Mesenchymal stem cell (in vitro differentiated cells and primary cell): ENCODE data around the gene TRIM46.
"Not testable (repeated sequence)": the region's sequence is repeated elsewhere in the genome, so short reads cannot be mapped to it uniquely, and the experiment has no call there.

Source experiments
- DNase-seq: peaks from one replicate; pipeline ENCODE4 v3.0.0-alpha.2; 2013
- H2AFZ ChIP-seq: one replicate; pipeline ENCODE4 v1.6.1; 2013; ENCODE audit warnings: low read depth, mild to moderate bottlenecking, control low read depth, inconsistent platforms, low read length, moderate library complexity
- H2AK5ac ChIP-seq: 2 replicates; pipeline ENCODE4 v1.6.1; 2013; ENCODE audit warnings: low read length, moderate library complexity, mild to moderate bottlenecking, inconsistent platforms; ENCODE audit not compliant: severe bottlenecking
- H2BK120ac ChIP-seq: one replicate; pipeline ENCODE4 v1.6.1; 2013; ENCODE audit warnings: low read depth, mild to moderate bottlenecking, inconsistent platforms, low read length, moderate library complexity
- H2BK12ac ChIP-seq, 2 experiments: one replicate each; pipeline ENCODE4 v1.6.1; 2013; ENCODE audit warnings: inconsistent platforms in 2 of 2, low read length in 2 of 2, mild to moderate bottlenecking in 2 of 2, moderate library complexity in 2 of 2, control low read depth in 1 of 2
- H2BK15ac ChIP-seq: one replicate; pipeline ENCODE4 v1.6.1; 2013; ENCODE audit warnings: mild to moderate bottlenecking, low read depth, inconsistent platforms; ENCODE audit not compliant: poor library complexity, severe bottlenecking
- H2BK5ac ChIP-seq: 2 replicates; pipeline ENCODE4 v1.6.1; 2013; ENCODE audit warnings: low read depth, mild to moderate bottlenecking, low read length, control low read depth, inconsistent platforms; ENCODE audit not compliant: poor library complexity, severe bottlenecking
- H3K14ac ChIP-seq, 2 experiments: one replicate each; pipeline ENCODE4 v1.6.1; 2013; ENCODE audit warnings: inconsistent platforms in 2 of 2, low read length in 2 of 2, control low read depth in 1 of 2, mild to moderate bottlenecking in 1 of 2, moderate library complexity in 1 of 2
- H3K18ac ChIP-seq, 2 experiments: one replicate each; pipeline ENCODE4 v1.6.1; 2013; ENCODE audit warnings: inconsistent platforms in 2 of 2, low read length in 2 of 2, control low read depth in 1 of 2, low read depth in 1 of 2, mild to moderate bottlenecking in 1 of 2
- H3K23ac ChIP-seq, 2 experiments: one replicate each; pipeline ENCODE4 v1.6.1; 2013; ENCODE audit warnings: inconsistent platforms in 2 of 2, low read length in 2 of 2, mild to moderate bottlenecking in 2 of 2, moderate library complexity in 2 of 2, control low read depth in 1 of 2
- H3K27ac ChIP-seq: 2 replicates; pipeline ENCODE4 v1.5.1; 2013; ENCODE audit warnings: mild to moderate bottlenecking, moderate library complexity, low read length, control low read depth, inconsistent platforms; ENCODE audit not compliant: poor library complexity, severe bottlenecking
- H3K27me3 ChIP-seq, 2 experiments: 2 replicates each; pipeline versions ENCODE4 v1.6.1 to v1.7.0; 2013; ENCODE audit warnings: low read length in 2 of 2, mild to moderate bottlenecking in 2 of 2, moderate library complexity in 2 of 2, control low read depth in 1 of 2, inconsistent platforms in 1 of 2; ENCODE audit not compliant: control insufficient read depth in 1 of 2, insufficient read depth in 1 of 2
- H3K36me3 ChIP-seq, 2 experiments: 2 replicates each; pipeline versions ENCODE4 v1.6.1 to v1.7.0; 2013; ENCODE audit warnings: low read length in 2 of 2, control low read depth in 1 of 2, inconsistent platforms in 1 of 2, low read depth in 1 of 2, mild to moderate bottlenecking in 1 of 2; ENCODE audit not compliant: insufficient read depth in 2 of 2, control insufficient read depth in 1 of 2
- H3K4ac ChIP-seq, 2 experiments: one replicate each; pipeline ENCODE4 v1.6.1; 2013; ENCODE audit warnings: inconsistent platforms in 2 of 2, low read length in 2 of 2, mild to moderate bottlenecking in 2 of 2, moderate library complexity in 2 of 2, control low read depth in 1 of 2, low read depth in 1 of 2
- H3K4me1 ChIP-seq: 2 replicates; pipeline ENCODE4 v1.6.1; 2013; ENCODE audit warnings: low read depth, low read length, control low read depth; ENCODE audit not compliant: control insufficient read depth, insufficient read depth
- H3K4me2 ChIP-seq: 2 replicates; pipeline ENCODE4 v1.6.1; 2013; ENCODE audit warnings: low read length, mild to moderate bottlenecking, inconsistent platforms; ENCODE audit not compliant: poor library complexity, severe bottlenecking
- H3K4me3 ChIP-seq, 2 experiments: 2 replicates each; pipeline versions ENCODE4 v1.5.1 to v1.7.0; 2013; ENCODE audit warnings: low read length in 2 of 2, mild to moderate bottlenecking in 2 of 2, control low read depth in 1 of 2, low read depth in 1 of 2; ENCODE audit not compliant: insufficient read depth in 1 of 2
- H3K79me1 ChIP-seq: replicated peaks from 2 replicates; pipeline ENCODE4 v1.6.1; 2013; ENCODE audit warnings: mild to moderate bottlenecking, control low read depth, low read length, inconsistent platforms; ENCODE audit not compliant: poor library complexity, severe bottlenecking
- H3K9ac ChIP-seq: 2 replicates; pipeline ENCODE4 v1.7.0; 2013; ENCODE audit warnings: mild to moderate bottlenecking, low read length, moderate library complexity
- H3K9me3 ChIP-seq: 2 replicates; pipeline ENCODE4 v1.7.0; 2013; ENCODE audit warnings: mild to moderate bottlenecking, low read length; ENCODE audit not compliant: control insufficient read depth
- H4K8ac ChIP-seq: one replicate; pipeline ENCODE4 v1.6.1; 2013; ENCODE audit warnings: inconsistent platforms, mild to moderate bottlenecking, low read length, moderate library complexity
- H4K91ac ChIP-seq: one replicate; pipeline ENCODE4 v1.6.1; 2013; ENCODE audit warnings: mild to moderate bottlenecking, low read length, inconsistent platforms
- WGBS: methylation state at CpG from one replicate; pipeline ENCODE4 v1.1.7; 2013; ENCODE audit warnings: mixed read lengths; 5-methylcytosine and 5-hydroxymethylcytosine counted together

The TRIM46 gene

GRCh38 chr1:155188268-155188667 lies 14.6 kb downstream of the TRIM46 start:
- no peaks in the 10 kb centered on the region for H3K9me3 ChIP-seq
- no peak overlapping the region for H3K4me2 ChIP-seq
- H4K91ac ChIP-seq, result no peak overlapping the region
- H3K9ac ChIP-seq, result no peak overlapping the region
- H3K36me3 ChIP-seq, result peaks cover 8 to 24% of the 10 kb centered on the region in 2 experiments
- peaks cover 27% of the 10 kb centered on the region for H3K4me1 ChIP-seq
- no peak overlapping the region for H3K23ac ChIP-seq
- no peak overlapping the region for H3K14ac ChIP-seq
- H3K79me1 ChIP-seq, result no peaks in the 10 kb centered on the region
- H4K8ac ChIP-seq, result no peak overlapping the region
- no peak overlapping the region for H2AK5ac ChIP-seq
- DNase-seq, result no peak
- no peak overlapping the region for H2BK5ac ChIP-seq
- no peak overlapping the region for H3K4me3 ChIP-seq
- no peak overlapping the region for H3K4ac ChIP-seq
- WGBS, result 93% methylated on average over 11 of the region's 14 CpGs
- H3K27me3 ChIP-seq, result no peaks in the 10 kb centered on the region
- H2BK15ac ChIP-seq, result no peak overlapping the region
- H3K18ac ChIP-seq, result no peak overlapping the region
- no peak overlapping the region for H2BK12ac ChIP-seq
- no peak overlapping the region for H2AFZ ChIP-seq
- H2BK120ac ChIP-seq, result no peak overlapping the region
- H3K27ac ChIP-seq, result no peak overlapping the region

- not testable (repeated sequence) for H3K79me1 ChIP-seq, H4K91ac ChIP-seq, H3K4me3 ChIP-seq, H2AK5ac ChIP-seq, DNase-seq, H3K4me2 ChIP-seq, H3K18ac ChIP-seq, H2BK5ac ChIP-seq, H2BK12ac ChIP-seq, H2BK15ac ChIP-seq, H3K27ac ChIP-seq, H3K9ac ChIP-seq, H3K14ac ChIP-seq, H3K36me3 ChIP-seq, H3K27me3 ChIP-seq, H2BK120ac ChIP-seq, H4K8ac ChIP-seq, H3K23ac ChIP-seq, H2AFZ ChIP-seq, H3K9me3 ChIP-seq, H3K4ac ChIP-seq
- peaks cover 36% of the 10 kb centered on the region for H3K4me1 ChIP-seq
- over 99% methylated on average over 12 of the region's 45 CpGs for WGBS
Observed at GRCh38 chr1:155189926-155190325, 16.3 kb downstream of the TRIM46 start.

- H3K27me3 ChIP-seq, result no peaks in the 10 kb centered on the region
- no peak overlapping the region for H3K4ac ChIP-seq
- peak overlapping the region; percentile 67 for H2BK15ac ChIP-seq
- peaks cover 6 to 9% of the 10 kb centered on the region in 2 experiments for H3K36me3 ChIP-seq
- peak overlapping the region; percentile 17 for H2AK5ac ChIP-seq
- peak overlapping the region; percentile 24 for H4K8ac ChIP-seq
- no peak overlapping the region for H3K23ac ChIP-seq
- peaks cover 6% of the 10 kb centered on the region for H3K79me1 ChIP-seq
- 91% methylated on average over 17 of the region's 17 CpGs for WGBS
- no peak overlapping the region for H3K4me3 ChIP-seq
- H3K14ac ChIP-seq, result no peak overlapping the region
- peaks cover 31% of the 10 kb centered on the region for H3K4me1 ChIP-seq
- H3K4me2 ChIP-seq, result no peak overlapping the region
- peak overlapping the region in 1 of 2 experiments; percentile 97 for H2BK12ac ChIP-seq
- no peak for DNase-seq
- no peak overlapping the region for H2AFZ ChIP-seq
- H3K18ac ChIP-seq, result peak overlapping the region in 1 of 2 experiments; percentile 18
- H3K27ac ChIP-seq, result no peak overlapping the region
- H2BK120ac ChIP-seq, result no peak overlapping the region
- no peaks in the 10 kb centered on the region for H3K9me3 ChIP-seq
- peak overlapping the region; percentile 77 for H4K91ac ChIP-seq
- H3K9ac ChIP-seq, result peak overlapping the region; percentile 51
- H2BK5ac ChIP-seq, result no peak overlapping the region
Observed at GRCh38 chr1:155191904-155192303, 18.3 kb downstream of the TRIM46 start.

- Histone ChIP-seq H3K4me2 (peak overlapping the region; percentile 75), H3K9ac (peak overlapping the region; percentile 96), H2BK5ac (no peak overlapping the region), H3K4me1 (peaks cover 29% of the 10 kb centered on the region), H3K9me3 (no peaks in the 10 kb centered on the region), H4K91ac (peak overlapping the region; percentile 53), H2BK15ac (peak overlapping the region; percentile 90), H2BK12ac (peak overlapping the region; percentile 51 to 80), H3K4ac (peak overlapping the region; percentile 7 to 91), H3K27ac (peak overlapping the region; percentile 79), H3K23ac (no peak overlapping the region), H3K14ac (peak overlapping the region in 1 of 2 experiments; percentile 6), H2AK5ac (peak overlapping the region; percentile 47), H2AFZ (peak overlapping the region; percentile 62), H2BK120ac (peak overlapping the region; percentile 43), H3K4me3 (peak overlapping the region; percentile 52 to 81), H3K36me3 (peaks cover 11 to 16% of the 10 kb centered on the region in 2 experiments), H3K27me3 (no peaks in the 10 kb centered on the region), H4K8ac (peak overlapping the region; percentile 49), H3K79me1 (peaks cover 11% of the 10 kb centered on the region), H3K18ac (peak overlapping the region in 1 of 2 experiments; percentile 93)
- 54% methylated on average over 4 of the region's 20 CpGs for WGBS
- DNase-seq, result no peak
Observed at GRCh38 chr1:155192346-155193274, 19.0 kb downstream of the TRIM46 start.
